Measurements from ENCODE around the gene IL17B.

DNA sequence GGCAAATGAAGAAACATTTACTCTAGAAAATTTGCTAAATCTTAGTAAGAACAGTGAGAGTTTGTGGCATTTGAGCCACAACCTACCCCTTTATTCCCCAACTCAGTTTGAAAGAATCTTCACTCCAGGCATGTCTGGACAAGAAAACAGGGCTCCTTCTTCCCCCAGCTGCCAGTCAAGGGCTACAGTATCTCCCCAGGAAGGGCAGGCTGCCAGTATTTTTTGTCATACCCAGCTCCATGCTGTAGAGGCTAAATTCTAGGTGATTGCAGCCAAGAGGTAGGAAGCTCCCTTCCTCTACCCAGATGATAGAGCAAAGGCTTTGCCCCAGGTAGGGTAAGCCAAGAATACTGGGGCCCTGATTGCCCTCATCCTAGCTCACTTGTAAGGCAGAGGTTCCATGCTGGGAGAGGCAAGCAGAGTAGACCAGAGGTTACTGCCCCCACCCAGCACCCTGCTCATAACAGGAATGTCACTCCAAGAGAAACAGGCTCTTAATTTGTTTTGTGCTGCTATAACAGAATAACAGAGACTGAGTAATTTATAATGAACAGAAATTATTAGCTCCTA, 53.8 kb downstream of the IL17B start:
- TF ChIP-seq, protein P1, sequence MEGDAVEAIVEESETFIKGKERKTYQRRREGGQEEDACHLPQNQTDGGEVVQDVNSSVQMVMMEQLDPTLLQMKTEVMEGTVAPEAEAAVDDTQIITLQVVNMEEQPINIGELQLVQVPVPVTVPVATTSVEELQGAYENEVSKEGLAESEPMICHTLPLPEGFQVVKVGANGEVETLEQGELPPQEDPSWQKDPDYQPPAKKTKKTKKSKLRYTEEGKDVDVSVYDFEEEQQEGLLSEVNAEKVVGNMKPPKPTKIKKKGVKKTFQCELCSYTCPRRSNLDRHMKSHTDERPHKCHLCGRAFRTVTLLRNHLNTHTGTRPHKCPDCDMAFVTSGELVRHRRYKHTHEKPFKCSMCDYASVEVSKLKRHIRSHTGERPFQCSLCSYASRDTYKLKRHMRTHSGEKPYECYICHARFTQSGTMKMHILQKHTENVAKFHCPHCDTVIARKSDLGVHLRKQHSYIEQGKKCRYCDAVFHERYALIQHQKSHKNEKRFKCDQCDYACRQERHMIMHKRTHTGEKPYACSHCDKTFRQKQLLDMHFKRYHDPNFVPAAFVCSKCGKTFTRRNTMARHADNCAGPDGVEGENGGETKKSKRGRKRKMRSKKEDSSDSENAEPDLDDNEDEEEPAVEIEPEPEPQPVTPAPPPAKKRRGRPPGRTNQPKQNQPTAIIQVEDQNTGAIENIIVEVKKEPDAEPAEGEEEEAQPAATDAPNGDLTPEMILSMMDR (IDR thresholded peaks at IDR 0.05; ENCODE audit: low read depth, low read length, poor library complexity, severe bottlenecking), result no peak
- TF ChIP-seq EZH2phosphoT487 (IDR thresholded peaks at IDR 0.05; ENCODE audit: borderline replicate concordance, low read length), result no peak

Data from DOHH2 (cell line).